H1 (cell line): ENCODE measurements around the gene ARHGAP8. TPM values are rescaled to one million over a fixed set of nuclear protein-coding genes. Genes with fewer than 3 reads are reported as not detected.

ENCODE experiments used
- CBX8 ChIP-seq: fragments of 300-800, 300-1000 bp; sonication (generic); IDR thresholded peaks from 2 replicates; pipeline ENCODE4 v1.7.1; 2016; ENCODE audit warnings: low read depth, low read length, borderline replicate concordance
- FOSL1 ChIP-seq: IDR thresholded peaks from 2 replicates; pipeline ENCODE4 v1.6.1; 2011; ENCODE audit warnings: mild to moderate bottlenecking, low read depth, low read length, moderate library complexity; ENCODE audit not compliant: insufficient read depth
- GTF2F1 ChIP-seq: IDR thresholded peaks from 2 replicates; pipeline ENCODE4 v1.6.1; 2012; ENCODE audit warnings: low read depth, low read length, improper control_type of control experiment, borderline replicate concordance
- polyA plus RNA-seq, 7 experiments: library from polyadenylated mRNA; depleted of rRNA in 3 of 7; stranded (reverse) in 5 of 7; unstranded in 2 of 7; fragments of >200 nt in 5 of 7; fragments of 200-250 nt in 2 of 7; gene quantifications; 1 replicate in 5 of 7; 2 replicates in 1 of 7; 4 replicates in 1 of 7; pipeline versions ENCODE4 v1.2.1 to v1.2.3, GENCODE V29; 2011 to 2013; ENCODE audit warnings: missing spikeins in 2 of 7, mixed read lengths in 2 of 7
- total RNA-seq: library from RNA; stranded (reverse); fragmentation: NEBNext Ultra II Directional; extraction: Animal tissue kit (Norgen Biotek cat#: 25700); gene quantifications from 2 replicates; pipeline ENCODE4 v1.2.1, GENCODE V29; 2021

ARHGAP8 gene
- total and polyA plus RNA-seq, 2 of the 8 experiments (the other 6 are each of a cell fraction or from before 2014, with no cell fraction given): 35.6 to 47.7 TPM

- TF ChIP-seq FOSL1 (no peak), CBX8 (no peak), GTF2F1 (no peak)
Measured at GRCh38 chr22:44821741-44822475, 69.5 kb downstream of the ARHGAP8 start (continued).
